Ishikawa (cell line): ENCODE results near the gene CFL2.

Experiments used
- CEBPB ChIP-seq: IDR thresholded peaks from 2 replicates; pipeline ENCODE4 v1.6.1; 2012
- MAX ChIP-seq: IDR thresholded peaks from 2 replicates; pipeline ENCODE4 v1.6.1; 2012
- NFIC ChIP-seq: IDR thresholded peaks from 2 replicates; pipeline ENCODE4 v1.6.1; 2012
- TAF1 ChIP-seq: IDR thresholded peaks from 2 replicates; pipeline ENCODE4 v1.6.1; 2012; ENCODE audit warnings: low read depth, mild to moderate bottlenecking
- TCF12 ChIP-seq: IDR thresholded peaks from 2 replicates; pipeline ENCODE4 v1.6.1; 2012; ENCODE audit warnings: low read depth
- USF1 ChIP-seq: IDR thresholded peaks from 2 replicates; pipeline ENCODE4 v1.6.1; 2012

Gene CFL2

GRCh38 chr14:34660796-34661195, 53.6 kb downstream of the CFL2 start:
- TF ChIP-seq NFIC: no peak
- TF ChIP-seq USF1: no peak
- TF ChIP-seq CEBPB: no peak
- TF ChIP-seq TAF1: no peak
- TF ChIP-seq TCF12: no peak
- no peak for TF ChIP-seq MAX
